WI38 (cell line): ENCODE data around the gene ASPDH.

Experiments used
- H3K4me3 ChIP-seq: 2 replicates; pipeline ENCODE4 v1.5.1; 2011; ENCODE audit warnings: low read depth, mild to moderate bottlenecking, control low read depth, low read length
- TF ChIP-seq, protein P1 (sequence below): IDR thresholded peaks from 2 replicates; pipeline ENCODE4 v1.5.1; 2012; ENCODE audit warnings: low read depth, mild to moderate bottlenecking, control low read depth, low read length

Gene ASPDH

GRCh38 chr19:50500753-50501151 lies 13.0 kb downstream of the ASPDH start:
- no peak overlapping the region for H3K4me3 ChIP-seq

GRCh38 chr19:50500060-50500752 lies 13.5 kb downstream of the ASPDH start:
- TF ChIP-seq, protein P1, sequence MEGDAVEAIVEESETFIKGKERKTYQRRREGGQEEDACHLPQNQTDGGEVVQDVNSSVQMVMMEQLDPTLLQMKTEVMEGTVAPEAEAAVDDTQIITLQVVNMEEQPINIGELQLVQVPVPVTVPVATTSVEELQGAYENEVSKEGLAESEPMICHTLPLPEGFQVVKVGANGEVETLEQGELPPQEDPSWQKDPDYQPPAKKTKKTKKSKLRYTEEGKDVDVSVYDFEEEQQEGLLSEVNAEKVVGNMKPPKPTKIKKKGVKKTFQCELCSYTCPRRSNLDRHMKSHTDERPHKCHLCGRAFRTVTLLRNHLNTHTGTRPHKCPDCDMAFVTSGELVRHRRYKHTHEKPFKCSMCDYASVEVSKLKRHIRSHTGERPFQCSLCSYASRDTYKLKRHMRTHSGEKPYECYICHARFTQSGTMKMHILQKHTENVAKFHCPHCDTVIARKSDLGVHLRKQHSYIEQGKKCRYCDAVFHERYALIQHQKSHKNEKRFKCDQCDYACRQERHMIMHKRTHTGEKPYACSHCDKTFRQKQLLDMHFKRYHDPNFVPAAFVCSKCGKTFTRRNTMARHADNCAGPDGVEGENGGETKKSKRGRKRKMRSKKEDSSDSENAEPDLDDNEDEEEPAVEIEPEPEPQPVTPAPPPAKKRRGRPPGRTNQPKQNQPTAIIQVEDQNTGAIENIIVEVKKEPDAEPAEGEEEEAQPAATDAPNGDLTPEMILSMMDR: no peak
- no peak overlapping the region for H3K4me3 ChIP-seq

More at GRCh38 chr19:50500753-50501151, 13.0 kb downstream of the ASPDH start:
- TF ChIP-seq, protein P1: no peak

DNA sequence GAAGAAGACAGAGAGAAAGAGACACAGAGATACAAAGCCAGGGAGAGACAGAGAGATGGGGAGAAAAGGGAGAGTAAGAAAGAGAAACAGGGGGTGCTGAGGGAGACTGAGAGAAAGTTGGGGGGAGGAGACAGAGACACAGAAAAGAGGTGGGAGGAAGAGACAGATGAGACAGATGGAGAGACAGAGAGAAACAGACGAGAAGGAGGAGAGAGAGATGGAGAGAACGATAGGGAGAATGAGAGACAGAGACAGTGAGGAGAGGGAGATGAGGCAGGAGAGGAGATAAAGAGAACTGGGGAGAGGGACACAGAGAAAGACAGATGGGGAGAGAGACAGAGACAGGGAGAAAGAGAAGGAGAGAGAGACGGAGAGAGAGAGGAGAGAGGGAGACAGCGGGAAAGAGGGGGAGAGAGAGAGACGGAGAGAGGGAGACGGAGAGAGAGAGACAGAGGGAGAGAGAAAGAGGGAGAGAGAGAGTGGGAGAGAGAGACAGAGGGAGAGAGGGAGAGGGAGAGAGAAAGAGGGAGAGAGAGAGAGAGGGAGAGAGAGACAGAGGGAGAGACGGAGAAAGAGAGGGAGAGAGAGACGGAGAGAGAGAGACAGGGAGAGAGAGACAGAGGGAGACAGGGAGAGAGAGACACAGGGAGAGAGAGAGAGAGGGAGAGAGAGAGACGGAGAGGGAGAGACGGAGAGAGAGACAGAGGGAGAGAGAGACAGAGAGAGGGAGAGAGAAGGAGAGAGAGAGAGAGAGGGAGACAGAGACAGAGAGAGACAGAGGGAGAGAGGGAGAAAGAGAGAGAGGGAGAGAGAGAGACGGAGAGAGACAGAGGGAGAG lies 15.3 kb downstream of the ASPDH start:
- no peak overlapping the region for H3K4me3 ChIP-seq
- TF ChIP-seq, protein P1: no peak

DNA sequence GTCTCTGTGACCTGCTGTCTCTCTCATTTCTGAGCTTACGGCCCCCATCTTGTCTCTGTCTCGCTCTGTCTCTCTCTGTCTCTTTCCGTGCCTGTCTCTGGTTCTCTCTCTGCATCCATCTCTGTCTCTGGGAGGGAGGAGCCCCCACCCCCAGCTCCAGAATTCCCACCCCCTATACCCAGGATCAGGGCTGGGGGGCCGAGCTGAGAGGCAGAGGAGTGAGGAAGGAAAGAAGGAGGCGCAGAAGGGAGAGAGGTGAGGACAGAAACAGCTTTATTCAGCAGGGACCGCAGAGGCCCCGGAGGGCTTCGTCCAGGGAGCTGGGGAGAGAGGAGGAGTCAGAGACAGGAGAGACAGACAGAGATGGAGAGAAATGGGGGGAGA lies 16.7 kb downstream of the ASPDH start:
- TF ChIP-seq, protein P1: no peak

DNA sequence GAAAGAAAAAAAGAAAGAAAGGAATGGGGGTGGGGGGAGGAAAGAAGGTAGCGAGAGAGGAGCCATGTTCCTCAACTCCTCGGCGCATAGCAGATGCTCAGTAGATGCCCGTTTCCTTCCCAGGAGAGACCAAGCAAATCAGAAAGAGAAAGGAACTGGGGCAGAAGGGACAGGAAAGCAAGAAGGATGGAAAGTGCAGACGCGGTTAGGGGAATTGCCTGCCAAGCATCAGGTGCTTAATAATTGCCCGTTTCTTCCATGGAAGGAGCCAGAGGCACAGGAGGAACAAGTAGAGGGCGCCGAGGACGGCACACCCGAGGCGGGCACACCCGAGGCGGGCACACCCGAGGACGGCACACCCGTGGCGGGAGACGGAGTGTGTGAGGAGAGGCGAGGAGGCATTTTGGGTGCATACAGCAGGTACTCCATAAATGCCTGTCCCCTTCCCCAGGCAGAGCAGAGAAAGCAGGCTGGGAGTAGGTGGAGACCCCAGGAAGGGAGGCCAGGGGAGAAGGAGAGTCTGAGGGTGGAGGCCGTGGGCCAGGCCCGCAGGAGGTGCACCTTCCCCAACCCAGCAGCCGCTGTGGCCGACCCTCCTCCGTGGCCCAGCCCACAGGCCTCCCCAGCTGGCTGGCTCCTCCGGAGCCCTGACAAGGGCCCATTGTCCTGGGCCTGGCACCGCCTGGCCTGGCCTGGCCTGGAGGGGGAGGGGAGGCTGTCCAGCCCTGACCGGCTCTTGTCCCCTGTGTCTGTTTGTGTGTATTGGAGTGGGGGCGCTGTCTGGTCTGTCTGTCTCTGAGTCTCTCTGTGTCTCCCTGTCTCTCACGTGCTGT lies 17.3 kb downstream of the ASPDH start:
- no peak overlapping the region for H3K4me3 ChIP-seq
- TF ChIP-seq, protein P1: no peak

More for the DNA sequence above, 16.7 kb downstream of the ASPDH start:
- H3K4me3 ChIP-seq: no peak overlapping the region

DNA sequence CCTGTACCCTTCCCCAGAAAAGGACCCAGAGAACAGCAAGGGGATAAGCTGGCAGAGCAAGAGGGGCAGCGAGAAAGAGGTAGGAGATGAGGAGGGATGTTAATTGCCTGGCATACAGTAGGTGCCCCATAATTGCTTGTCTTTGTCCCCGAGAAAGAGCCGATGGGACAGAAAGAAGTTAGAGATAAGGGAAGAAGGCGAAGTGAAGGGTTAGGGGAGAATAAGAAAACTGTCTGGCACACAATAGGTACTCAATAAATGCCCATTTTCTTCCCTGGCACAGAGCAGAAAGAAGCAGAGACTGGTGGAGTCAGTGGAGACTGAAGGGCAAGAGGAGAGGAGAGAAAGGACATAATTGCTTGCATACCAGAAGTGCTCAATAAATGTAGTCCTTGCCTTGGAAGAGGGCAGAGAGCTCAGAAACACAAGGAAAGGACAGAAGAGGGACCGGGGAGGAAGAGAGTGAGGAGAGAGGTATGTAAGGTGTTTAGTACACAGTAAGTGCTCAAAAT lies 18.6 kb downstream of the ASPDH start:
- no peak overlapping the region for H3K4me3 ChIP-seq
- TF ChIP-seq, protein P1: no peak
